K562 (cell line): ENCODE results near the gene COPG2. TPM values are rescaled to one million over a fixed set of nuclear protein-coding genes. Genes with fewer than 3 reads are reported as not detected.

Experiments used
- ATAC-seq: fragments of 200-7000 bp; cut with Tn5 transposase; 3 replicates; pipeline ENCODE4 v1.9.1; 2020; ENCODE audit warnings: moderate library complexity
- BruUV-seq: library from RNA; stranded (reverse); fragments of 400-500 nt; replicated peaks from 2 replicates; lab custom pipeline; 2021; lab: Mats Ljungman, UMichigan
- CTCF ChIA-PET: fragments of 300-600 bp; formaldehyde crosslinking; extraction: SDS; loops from one replicate; lab custom pipeline; 2021; ENCODE audit warnings: low intra/inter-chr PET ratio; lab: Yijun Ruan, JAX
- POLR2A ChIA-PET: fragments of 300-600, 350-650 bp; sonication (Branson Sonifier 250); formaldehyde crosslinking; extraction: SDS; loops from one replicate; lab custom pipeline; 2021; ENCODE audit warnings: antibody characterized with exemption, inconsistent platforms; lab: Yijun Ruan, JAX
- DNase-seq, 4 experiments: peaks; one replicate each; pipeline versions ENCODE4 v3.0.0 to v3.0.0-alpha.2; 2011 to 2018; ENCODE audit warnings: low spot score in 3 of 4, mixed read lengths in 3 of 4; ENCODE audit errors: extremely low read depth in 1 of 4
- FAIRE-seq: peaks from 2 replicates; lab custom pipeline; 2011; peaks lifted over from hg19 to GRCh38; lab: Jason Lieb, UNC
- H2AFZ ChIP-seq: 2 replicates; pipeline ENCODE4 v1.6.0; 2011; ENCODE audit warnings: low read depth, low read length, control low read depth, inconsistent platforms
- H3K27ac ChIP-seq: fragments of 200-600 bp; 3 replicates; pipeline ENCODE4 v1.8.0; 2011; ENCODE audit warnings: low read depth, mild to moderate bottlenecking, control low read depth, inconsistent platforms, low read length, moderate library complexity, mixed read lengths; ENCODE audit errors: extremely low read depth
- H3K27me3 ChIP-seq, 2 experiments: fragments of 300-600 bp in 1 of 2; 2 replicates in 1 of 2; 3 replicates in 1 of 2; pipeline versions ENCODE4 v1.6.0 to v1.8.0; 2011; ENCODE audit warnings: inconsistent platforms in 2 of 2, low read length in 2 of 2, mild to moderate bottlenecking in 1 of 2, mixed read lengths in 1 of 2, moderate library complexity in 1 of 2; ENCODE audit not compliant: control insufficient read depth in 2 of 2, insufficient read depth in 2 of 2
- H3K36me3 ChIP-seq: fragments of 300-600 bp; 3 replicates; pipeline ENCODE4 v1.8.0; 2011; ENCODE audit warnings: mild to moderate bottlenecking, low read length, inconsistent platforms; ENCODE audit not compliant: control insufficient read depth, insufficient read depth
- H3K4me1 ChIP-seq, 2 experiments: fragments of 200-600 bp in 1 of 2; replicated peaks in 1 of 2; 2 replicates in 1 of 2; 3 replicates in 1 of 2; pipeline versions ENCODE4 v1.5.1 to v1.8.0; 2011; ENCODE audit warnings: inconsistent platforms in 2 of 2, low read length in 2 of 2, mild to moderate bottlenecking in 1 of 2, mixed read lengths in 1 of 2, moderate library complexity in 1 of 2; ENCODE audit not compliant: control insufficient read depth in 2 of 2, insufficient read depth in 2 of 2
- H3K4me2 ChIP-seq: 2 replicates; pipeline ENCODE4 v1.6.1; 2011; ENCODE audit warnings: low read length, control low read depth, inconsistent platforms, mixed read lengths; ENCODE audit not compliant: insufficient read depth
- H3K4me3 ChIP-seq: fragments of 200-600 bp; sonication (generic), shearing (Covaris generic); 2 replicates; pipeline ENCODE4 v1.5.1; 2016; ENCODE audit warnings: control low read depth, inconsistent platforms
- H3K79me2 ChIP-seq: fragments of 200-600 bp; 3 replicates; pipeline ENCODE4 v1.8.0; 2011; ENCODE audit warnings: low read length, inconsistent platforms; ENCODE audit not compliant: control insufficient read depth, insufficient read depth
- H3K9ac ChIP-seq, 2 experiments: 2 replicates each; pipeline versions ENCODE4 v1.6.0 to v1.6.1; 2011; ENCODE audit warnings: low read depth in 2 of 2, low read length in 2 of 2, control low read depth in 1 of 2, inconsistent platforms in 1 of 2, mild to moderate bottlenecking in 1 of 2, mixed read lengths in 1 of 2; ENCODE audit not compliant: insufficient read depth in 1 of 2
- H3K9me1 ChIP-seq: one replicate; pipeline ENCODE4 v1.6.0; 2011; ENCODE audit warnings: inconsistent platforms, mild to moderate bottlenecking, low read length, moderate library complexity; ENCODE audit not compliant: control insufficient read depth, insufficient read depth
- H3K9me3 ChIP-seq: replicated peaks from 2 replicates; pipeline ENCODE4 v1.5.1; 2011; ENCODE audit warnings: low read depth, low read length, inconsistent platforms; ENCODE audit not compliant: control insufficient read depth, insufficient read depth
- H4K20me1 ChIP-seq: replicated peaks from 2 replicates; pipeline ENCODE4 v1.6.1; 2011; ENCODE audit warnings: low read length, inconsistent platforms, mixed read lengths; ENCODE audit not compliant: control insufficient read depth, insufficient read depth
- ARID3B ChIP-seq: fragments of 250-450 bp; sonication (Bioruptor Pico); IDR thresholded peaks from 2 replicates; pipeline ENCODE4 v1.4.0; 2020; ENCODE audit warnings: borderline replicate concordance
- CEBPG ChIP-seq, 3 experiments: fragments of 200-800 bp in 1 of 3; sonication (Bioruptor generic) in 1 of 3; sonication (generic) in 1 of 3; formaldehyde crosslinking in 1 of 3; IDR thresholded peaks in 2 of 3; conservative IDR thresholded peaks in 1 of 3; 2 replicates each; pipeline versions ENCODE4 v1.6.1 to v1.8.0; 2016 to 2022; ENCODE audit warnings: missing compliant biosample characterization in 2 of 3, missing genetic modification characterization in 2 of 3, mild to moderate bottlenecking in 1 of 3, missing genetic modification reagents in 1 of 3
- EZH2 ChIP-seq: IDR thresholded peaks from 2 replicates; pipeline ENCODE4 v1.6.1; 2012; ENCODE audit warnings: low read depth, mild to moderate bottlenecking, inconsistent platforms, low read length, borderline replicate concordance
- HNRNPUL1 ChIP-seq: fragments of 200-400 bp; formaldehyde crosslinking; IDR thresholded peaks from 2 replicates; pipeline ENCODE4 v1.6.1; 2017; ENCODE audit warnings: low read length
- NCOA6 ChIP-seq: fragments of 450-650 bp; IDR thresholded peaks from 2 replicates; pipeline ENCODE4 v1.6.1; 2017; ENCODE audit warnings: mild to moderate bottlenecking
- PPARD ChIP-seq: fragments of 250-450 bp; sonication (Bioruptor Pico); IDR thresholded peaks from 2 replicates; pipeline ENCODE4 v1.8.0; 2022; ENCODE audit warnings: inconsistent platforms, mild to moderate bottlenecking, moderate library complexity
- ZNF253 ChIP-seq: fragments of 250-450 bp; sonication (Bioruptor Pico); conservative IDR thresholded peaks from 2 replicates; pipeline ENCODE4 v1.6.1; 2021; ENCODE audit warnings: mild to moderate bottlenecking
- WGBS: fragments of 100-300 bp; shearing (Covaris generic); methylation state at CpG from one replicate; pipeline ENCODE4 v1.1.6; 2016; ENCODE audit warnings: low coverage, mixed read lengths; ENCODE audit not compliant: insufficient coverage; ENCODE audit errors: missing lambda C conversion rate; 5-methylcytosine and 5-hydroxymethylcytosine counted together
- in situ Hi-C: fragments of 300-500 bp; cut with MboI; formaldehyde crosslinking; loops from 4 replicates; pipeline ENCODE4 v1.15.0; 2018; ENCODE audit warnings: inconsistent platforms, mixed read lengths
- intact Hi-C: fragments of 100-400 bp; cut with micrococcal nuclease; formaldehyde crosslinking; loops from 2 replicates; pipeline ENCODE4 v1.14.2; 2022
- polyA plus RNA-seq, 8 experiments: library from polyadenylated mRNA; depleted of rRNA in 4 of 8; stranded (reverse) in 5 of 8; unstranded in 3 of 8; fragments of >200 nt; fragmentation: Nextera tagmentation in 2 of 8; fragmentation: Illumina TruSeq in 1 of 8; extraction: Ambion mirVana in 2 of 8; extraction: Trizol in 1 of 8; gene quantifications; 2 replicates each; pipeline versions ENCODE4 v1.2.1 to v1.2.3, GENCODE V29; 2011 to 2014; ENCODE audit warnings: inconsistent platforms in 1 of 8, missing spikeins in 1 of 8
- total RNA-seq, 7 experiments: library from RNA; depleted of rRNA in 6 of 7; stranded (reverse); fragments of >200 nt in 6 of 7; fragmentation: Illumina TruSeq in 2 of 7; extraction: Trizol in 2 of 7; gene quantifications; 2 replicates each; pipeline versions ENCODE4 v1.2.1 to v1.2.3, GENCODE V29; 2011 to 2021; ENCODE audit warnings: low replicate concordance in 1 of 7
- TF ChIP-seq, protein P1 (sequence below): fragments of 250-450 bp; sonication (Bioruptor Pico); IDR thresholded peaks from 2 replicates; pipeline ENCODE4 v1.5.0; 2021

COPG2 gene
- total and polyA plus RNA-seq, 9 of the 15 experiments (the other 6 are each of a cell fraction or from before 2014, with no cell fraction given): 6.6 to 104 (median 32.5) TPM

- H3K4me1 ChIP-seq: no peaks in the 10 kb centered on the region
- no TSS peak for BruUV-seq
- intact Hi-C loops: no loop called here
- in situ Hi-C loops: no loop called here
- no peak overlapping the region for H3K4me2 ChIP-seq
- no peak for TF ChIP-seq PPARD (CRISPR knock-in tag)
- no peak for TF ChIP-seq ZNF253 (CRISPR knock-in tag)
- TF ChIP-seq CEBPG (CRISPR knock-in tag; IDR thresholded peaks at IDR 0.05): no peak
- 0 out of 4 replicates have a peak, but pooled peaks of 1 of the 2 experiments have one; percentile 12 for TF ChIP-seq CEBPG (tag; conservative IDR thresholded peaks at IDR 0.05 in 1 of 2, IDR thresholded peaks at IDR 0.05 in 1 of 2)
- no peak for TF ChIP-seq ARID3B (CRISPR knock-in tag)
- TF ChIP-seq, protein P1, sequence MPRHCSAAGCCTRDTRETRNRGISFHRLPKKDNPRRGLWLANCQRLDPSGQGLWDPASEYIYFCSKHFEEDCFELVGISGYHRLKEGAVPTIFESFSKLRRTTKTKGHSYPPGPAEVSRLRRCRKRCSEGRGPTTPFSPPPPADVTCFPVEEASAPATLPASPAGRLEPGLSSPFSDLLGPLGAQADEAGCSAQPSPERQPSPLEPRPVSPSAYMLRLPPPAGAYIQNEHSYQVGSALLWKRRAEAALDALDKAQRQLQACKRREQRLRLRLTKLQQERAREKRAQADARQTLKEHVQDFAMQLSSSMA: no peak
- no peak for TF ChIP-seq EZH2
- no peak for TF ChIP-seq HNRNPUL1
- TF ChIP-seq NCOA6: no peak
- no peak overlapping the region for H3K27ac ChIP-seq
- no peaks in the 10 kb centered on the region for H4K20me1 ChIP-seq
- peaks cover 7% of the 10 kb centered on the region in 2 experiments; a peak in 4 of 5 replicates for H3K27me3 ChIP-seq
- no peak for FAIRE-seq
- no peak overlapping the region for H2AFZ ChIP-seq
- WGBS: 0% methylated on average over 1 of the region's 1 CpG
- no peaks in the 10 kb centered on the region for H3K9me3 ChIP-seq
- no peaks in the 10 kb centered on the region for H3K36me3 ChIP-seq
- CTCF ChIA-PET: no interaction called here
- no peaks in the 10 kb centered on the region for H3K79me2 ChIP-seq
- POLR2A ChIA-PET: no interaction called here
- H3K9ac ChIP-seq: no peak overlapping the region
- H3K4me3 ChIP-seq: no peak overlapping the region
- ATAC-seq: no peak
- H3K9me1 ChIP-seq: no peaks in the 10 kb centered on the region
- no peak for DNase-seq
Measured at GRCh38 chr7:130703851-130704250, 35.3 kb upstream of the COPG2 start.
